ENCODE results near the gene MN1.

The MN1 gene

GRCh38 chr22:27757928-27758525 lies 43.5 kb downstream of the MN1 start:
- Histone ChIP-seq H3K27me3 (ENCODE audit: control insufficient read depth, insufficient read depth, low read length) (no peaks in the 10 kb centered on the region), H3K36me3 (ENCODE audit: control insufficient read depth, insufficient read depth, low read length) (no peaks in the 10 kb centered on the region), H3K4me1 (ENCODE audit: control insufficient read depth, insufficient read depth, low read length) (peaks cover 1% of the 10 kb centered on the region), H3K9ac (ENCODE audit: low read length) (no peak overlapping the region), H3K9me3 (ENCODE audit: control insufficient read depth, low read length) (no peaks in the 10 kb centered on the region), H3K4me3 (ENCODE audit: low read length) (no peak overlapping the region)

DNA sequence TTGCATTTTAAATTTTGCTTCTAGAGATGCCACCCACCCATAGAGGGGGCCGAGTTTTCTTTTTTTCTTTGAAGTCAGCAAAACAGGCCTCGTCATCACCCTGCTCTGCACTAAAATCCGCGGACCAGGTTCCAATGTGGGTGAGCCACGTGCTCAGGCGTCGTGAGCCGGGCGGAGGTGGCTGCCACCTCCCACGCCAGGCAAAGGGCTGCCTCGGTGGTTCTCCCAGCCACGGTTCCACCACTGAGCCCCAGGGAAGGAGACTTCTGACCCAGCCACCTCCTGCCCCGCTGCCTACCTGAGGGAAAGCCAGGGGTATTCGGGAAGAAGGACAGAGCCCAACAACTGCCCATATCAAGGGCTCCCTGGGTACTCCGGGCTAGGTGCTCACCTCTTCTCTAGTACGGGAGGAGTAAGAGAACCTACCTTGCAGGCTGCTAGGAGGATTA lies 45.3 kb downstream of the MN1 start:
- H3K4me1 ChIP-seq (ENCODE audit: control insufficient read depth, insufficient read depth, low read length) = peaks cover 6% of the 10 kb centered on the region
- no peak overlapping the region for H3K9ac ChIP-seq (ENCODE audit: low read length)
- no peaks in the 10 kb centered on the region for H3K27me3 ChIP-seq (ENCODE audit: control insufficient read depth, insufficient read depth, low read length)

DNA sequence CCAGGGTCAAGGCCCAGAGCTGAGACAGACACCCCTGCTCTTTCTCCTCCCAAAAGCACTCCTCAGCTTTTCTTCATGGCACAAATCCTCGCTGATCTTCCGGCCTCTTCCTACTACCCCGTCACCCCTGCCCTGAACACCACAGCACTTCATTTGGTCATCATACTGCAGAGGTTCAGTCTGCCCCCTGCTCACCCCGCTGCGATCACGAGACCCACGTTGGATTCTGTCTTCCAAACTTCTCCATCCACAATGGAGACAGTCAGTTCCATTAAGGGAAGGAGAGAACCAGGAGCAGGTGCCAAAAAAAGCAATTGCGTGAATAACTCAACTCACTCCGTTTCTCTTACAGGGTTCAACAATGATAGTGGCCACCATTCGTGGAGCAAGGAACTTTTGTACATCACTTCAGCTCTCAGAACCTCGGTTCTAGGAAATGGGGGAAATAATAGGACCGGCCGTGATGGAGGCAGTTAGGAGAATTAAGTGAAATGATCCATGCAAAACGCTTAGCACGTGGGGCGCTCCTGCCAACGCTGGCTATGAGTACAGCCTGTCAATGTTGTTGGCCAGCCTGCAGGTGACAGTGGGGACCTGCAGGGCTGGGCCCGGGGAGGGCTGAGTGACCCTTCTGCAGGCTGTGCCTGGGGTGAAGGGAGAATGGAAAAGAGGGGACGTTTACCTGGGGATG lies 45.9 kb downstream of the MN1 start:
- peaks cover 6% of the 10 kb centered on the region for H3K4me1 ChIP-seq (ENCODE audit: control insufficient read depth, insufficient read depth, low read length)
- H3K9ac ChIP-seq (ENCODE audit: low read length) = no peak overlapping the region
- no peaks in the 10 kb centered on the region for H3K36me3 ChIP-seq (ENCODE audit: control insufficient read depth, insufficient read depth, low read length)
- no peaks in the 10 kb centered on the region for H3K27me3 ChIP-seq (ENCODE audit: control insufficient read depth, insufficient read depth, low read length)
- no peaks in the 10 kb centered on the region for H3K9me3 ChIP-seq (ENCODE audit: control insufficient read depth, low read length)
- no peak overlapping the region for H3K4me3 ChIP-seq (ENCODE audit: low read length)

More for the DNA sequence above, 45.3 kb downstream of the MN1 start:
- H3K4me3 ChIP-seq (ENCODE audit: low read length) = no peak overlapping the region
- H3K9me3 ChIP-seq (ENCODE audit: control insufficient read depth, low read length) = no peaks in the 10 kb centered on the region
- no peaks in the 10 kb centered on the region for H3K36me3 ChIP-seq (ENCODE audit: control insufficient read depth, insufficient read depth, low read length)

- Histone ChIP-seq H3K4me1 (ENCODE audit: control insufficient read depth, insufficient read depth, low read length) (peaks cover 6% of the 10 kb centered on the region), H3K4me3 (ENCODE audit: low read length) (no peak overlapping the region), H3K36me3 (ENCODE audit: control insufficient read depth, insufficient read depth, low read length) (no peaks in the 10 kb centered on the region), H3K27me3 (ENCODE audit: control insufficient read depth, insufficient read depth, low read length) (no peaks in the 10 kb centered on the region), H3K9ac (ENCODE audit: low read length) (no peak overlapping the region), H3K9me3 (ENCODE audit: control insufficient read depth, low read length) (no peaks in the 10 kb centered on the region)
Observed at GRCh38 chr22:27754888-27755480, 46.6 kb downstream of the MN1 start.

DNA sequence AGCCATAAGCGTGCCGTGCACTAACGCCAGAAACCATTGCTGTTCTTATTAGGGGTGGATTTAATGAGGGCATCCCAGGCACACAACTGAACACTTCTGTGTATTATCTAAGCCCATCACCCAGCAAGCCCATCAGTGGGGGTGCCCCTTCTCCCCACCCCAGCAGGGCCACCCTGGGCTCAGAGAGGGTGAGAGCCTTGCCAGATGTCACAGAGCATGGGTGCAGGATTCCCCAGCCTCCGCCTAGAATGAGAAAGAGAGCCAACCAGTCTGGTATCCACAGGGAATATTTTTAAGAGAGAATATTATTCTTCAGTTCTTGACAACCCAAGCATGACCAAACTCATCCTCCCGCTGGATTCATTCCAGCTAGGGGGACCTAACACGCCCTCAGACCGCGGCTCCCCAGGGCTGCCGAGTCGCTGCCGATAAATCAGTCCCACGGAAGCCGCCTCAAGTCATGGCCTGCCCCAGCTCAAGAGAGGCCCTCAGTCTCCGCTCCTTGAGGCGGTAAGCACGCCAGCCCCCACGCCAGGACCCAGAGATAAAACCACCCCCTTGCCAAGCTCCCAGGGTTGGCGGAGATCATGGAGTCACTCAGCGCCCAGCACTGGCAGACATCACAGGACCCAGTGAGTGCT lies 47.2 kb downstream of the MN1 start:
- no peaks in the 10 kb centered on the region for H3K9me3 ChIP-seq (ENCODE audit: control insufficient read depth, low read length)
- peaks cover 6% of the 10 kb centered on the region for H3K4me1 ChIP-seq (ENCODE audit: control insufficient read depth, insufficient read depth, low read length)
- no peak overlapping the region for H3K4me3 ChIP-seq (ENCODE audit: low read length)
- no peak overlapping the region for H3K9ac ChIP-seq (ENCODE audit: low read length)
- H3K27me3 ChIP-seq (ENCODE audit: control insufficient read depth, insufficient read depth, low read length) = peaks cover 4% of the 10 kb centered on the region
- no peaks in the 10 kb centered on the region for H3K36me3 ChIP-seq (ENCODE audit: control insufficient read depth, insufficient read depth, low read length)

DNA sequence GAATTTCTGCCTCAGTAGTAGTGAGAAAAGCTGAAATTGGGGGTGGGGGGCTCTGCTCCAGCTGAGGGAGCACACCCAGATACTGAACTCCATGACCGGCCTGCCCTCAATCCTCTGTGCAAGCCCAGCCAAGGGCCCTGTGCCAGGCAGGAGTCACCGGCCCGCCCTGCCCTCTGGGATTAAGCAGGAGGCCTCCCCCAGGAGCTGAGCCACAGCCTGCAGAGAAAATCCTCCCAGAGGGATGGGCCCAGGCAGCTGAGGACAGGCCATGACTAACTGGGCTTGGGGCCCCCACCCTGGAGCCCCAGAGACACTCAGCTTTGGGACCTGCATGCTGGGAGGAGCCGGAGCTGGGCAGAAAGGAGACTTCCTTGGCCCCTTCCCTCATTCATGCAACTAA lies 48.8 kb downstream of the MN1 start:
- no peak overlapping the region for H3K9ac ChIP-seq (ENCODE audit: low read length)
- peaks cover 6% of the 10 kb centered on the region for H3K4me1 ChIP-seq (ENCODE audit: control insufficient read depth, insufficient read depth, low read length)

DNA sequence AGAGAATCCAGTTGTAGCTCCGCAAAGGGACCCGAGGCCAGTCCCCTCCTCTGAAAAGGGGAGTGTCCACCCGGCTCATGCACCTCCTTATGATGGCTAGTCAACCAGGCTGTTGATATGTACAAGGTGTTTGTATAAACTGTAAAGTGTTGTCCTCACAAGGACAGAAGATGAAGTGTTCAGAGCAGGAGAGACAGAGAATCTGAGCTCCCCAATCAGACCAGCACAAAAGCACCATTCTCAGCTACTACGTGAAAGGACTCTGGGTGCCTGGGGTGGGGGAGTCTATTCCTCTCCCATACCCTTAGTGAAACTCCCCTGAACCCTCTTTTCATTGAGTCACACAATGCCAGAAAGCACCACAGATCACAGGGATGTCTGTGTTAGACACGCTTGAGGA lies 49.4 kb downstream of the MN1 start:
- peaks cover 6% of the 10 kb centered on the region for H3K4me1 ChIP-seq (ENCODE audit: control insufficient read depth, insufficient read depth, low read length)

More for the DNA sequence above, 48.8 kb downstream of the MN1 start:
- no peak overlapping the region for H3K4me3 ChIP-seq (ENCODE audit: low read length)
- no peaks in the 10 kb centered on the region for H3K36me3 ChIP-seq (ENCODE audit: control insufficient read depth, insufficient read depth, low read length)
- H3K27me3 ChIP-seq (ENCODE audit: control insufficient read depth, insufficient read depth, low read length) = peaks cover 9% of the 10 kb centered on the region
- H3K9me3 ChIP-seq (ENCODE audit: control insufficient read depth, low read length) = no peaks in the 10 kb centered on the region

GRCh38 chr22:27751277-27752070 lies 50.1 kb downstream of the MN1 start:
- no peak overlapping the region for H3K4me3 ChIP-seq (ENCODE audit: low read length)
- H3K4me1 ChIP-seq (ENCODE audit: control insufficient read depth, insufficient read depth, low read length) = peaks cover 6% of the 10 kb centered on the region
- H3K27me3 ChIP-seq (ENCODE audit: control insufficient read depth, insufficient read depth, low read length) = peaks cover 9% of the 10 kb centered on the region
- H3K9ac ChIP-seq (ENCODE audit: low read length) = no peak overlapping the region
- no peaks in the 10 kb centered on the region for H3K36me3 ChIP-seq (ENCODE audit: control insufficient read depth, insufficient read depth, low read length)
- H3K9me3 ChIP-seq (ENCODE audit: control insufficient read depth, low read length) = no peaks in the 10 kb centered on the region

More for the DNA sequence above, 49.4 kb downstream of the MN1 start:
- no peaks in the 10 kb centered on the region for H3K36me3 ChIP-seq (ENCODE audit: control insufficient read depth, insufficient read depth, low read length)
- H3K9ac ChIP-seq (ENCODE audit: low read length) = no peak overlapping the region
- H3K4me3 ChIP-seq (ENCODE audit: low read length) = no peak overlapping the region
- no peaks in the 10 kb centered on the region for H3K9me3 ChIP-seq (ENCODE audit: control insufficient read depth, low read length)
- H3K27me3 ChIP-seq (ENCODE audit: control insufficient read depth, insufficient read depth, low read length) = peaks cover 9% of the 10 kb centered on the region

GRCh38 chr22:27750584-27751265 lies 50.8 kb downstream of the MN1 start:
- Histone ChIP-seq H3K4me1 (ENCODE audit: control insufficient read depth, insufficient read depth, low read length) (peaks cover 6% of the 10 kb centered on the region), H3K4me3 (ENCODE audit: low read length) (no peak overlapping the region), H3K9me3 (ENCODE audit: control insufficient read depth, low read length) (no peaks in the 10 kb centered on the region), H3K27me3 (ENCODE audit: control insufficient read depth, insufficient read depth, low read length) (peaks cover 9% of the 10 kb centered on the region), H3K36me3 (ENCODE audit: control insufficient read depth, insufficient read depth, low read length) (no peaks in the 10 kb centered on the region), H3K9ac (ENCODE audit: low read length) (no peak overlapping the region)

GRCh38 chr22:27749597-27750225 lies 51.8 kb downstream of the MN1 start:
- peaks cover 9% of the 10 kb centered on the region for H3K27me3 ChIP-seq (ENCODE audit: control insufficient read depth, insufficient read depth, low read length)
- H3K9ac ChIP-seq (ENCODE audit: low read length) = no peak overlapping the region
- no peaks in the 10 kb centered on the region for H3K36me3 ChIP-seq (ENCODE audit: control insufficient read depth, insufficient read depth, low read length)
- H3K4me3 ChIP-seq (ENCODE audit: low read length) = no peak overlapping the region
- H3K4me1 ChIP-seq (ENCODE audit: control insufficient read depth, insufficient read depth, low read length) = peaks cover 6% of the 10 kb centered on the region
- H3K9me3 ChIP-seq (ENCODE audit: control insufficient read depth, low read length) = no peaks in the 10 kb centered on the region

- Histone ChIP-seq H3K4me3 (ENCODE audit: low read length) (no peak overlapping the region), H3K4me1 (ENCODE audit: control insufficient read depth, insufficient read depth, low read length) (peaks cover 6% of the 10 kb centered on the region), H3K36me3 (ENCODE audit: control insufficient read depth, insufficient read depth, low read length) (no peaks in the 10 kb centered on the region), H3K9me3 (ENCODE audit: control insufficient read depth, low read length) (no peaks in the 10 kb centered on the region), H3K9ac (ENCODE audit: low read length) (no peak overlapping the region), H3K27me3 (ENCODE audit: control insufficient read depth, insufficient read depth, low read length) (peaks cover 9% of the 10 kb centered on the region)
Observed at GRCh38 chr22:27748751-27749191, 52.8 kb downstream of the MN1 start.
